OCI-LY3 (cell line): ENCODE results near the gene IL16.
A peak's percentile ranks its signal among the peaks of the same experiment; 100 is the strongest.

ENCODE experiments used
- H2AFZ ChIP-seq: fragments of 200-600, 300-600 bp; shearing (Covaris generic); 2 replicates; pipeline ENCODE4 v1.6.0; 2014; ENCODE audit warnings: antibody characterized with exemption, low read depth, low read length
- H3K27ac ChIP-seq: fragments of 200-600, 300-600 bp; sonication (generic); 2 replicates; pipeline ENCODE4 v1.5.1; 2014; ENCODE audit warnings: mild to moderate bottlenecking, low read length, moderate library complexity, mixed read lengths
- H3K27me3 ChIP-seq: fragments of 200-600, 300-600 bp; sonication (generic); 2 replicates; pipeline ENCODE4 v1.6.1; 2014; ENCODE audit warnings: low read depth, low read length, mixed read lengths
- H3K36me3 ChIP-seq: fragments of 200-600, 300-600 bp; sonication (generic); replicated peaks from 2 replicates; pipeline ENCODE3; 2014; ENCODE audit warnings: low read depth, low read length, mixed read lengths
- H3K4me1 ChIP-seq: fragments of 300-600, 200-600 bp; sonication (generic); 2 replicates; pipeline ENCODE4 v1.6.1; 2014; ENCODE audit warnings: low read length, mixed read lengths
- H3K4me2 ChIP-seq: fragments of 200-600, 300-600 bp; sonication (generic); 2 replicates; pipeline ENCODE4 v1.6.1; 2014; ENCODE audit warnings: low read length, mixed read lengths
- H3K4me3 ChIP-seq: fragments of 300-600, 200-600 bp; sonication (generic); 2 replicates; pipeline ENCODE4 v1.5.1; 2014; ENCODE audit warnings: antibody characterized with exemption, mild to moderate bottlenecking, low read length, moderate library complexity
- H3K79me2 ChIP-seq: fragments of 300-600, 200-600 bp; shearing (Covaris generic); 2 replicates; pipeline ENCODE4 v1.6.1; 2014; ENCODE audit warnings: mild to moderate bottlenecking, low read length, mixed read lengths
- H3K9ac ChIP-seq: fragments of 300-600, 200-600 bp; shearing (Covaris generic); 2 replicates; pipeline ENCODE4 v1.6.0; 2014; ENCODE audit warnings: mild to moderate bottlenecking, low read length, moderate library complexity
- H3K9me3 ChIP-seq: fragments of 200-600, 300-600 bp; shearing (Covaris generic); 2 replicates; pipeline ENCODE4 v1.6.1; 2014; ENCODE audit warnings: low read length, mixed read lengths; ENCODE audit not compliant: insufficient read depth
- H4K20me1 ChIP-seq: fragments of 200-600, 300-600 bp; sonication (generic); 2 replicates; pipeline ENCODE4 v1.6.1; 2016; ENCODE audit warnings: low read length, mixed read lengths; ENCODE audit not compliant: insufficient read depth
- CTCF ChIP-seq: fragments of 200-600, 300-600 bp; sonication (generic); IDR thresholded peaks from 2 replicates; pipeline ENCODE4 v1.5.1; 2014; ENCODE audit warnings: antibody characterized with exemption, low read length, low read depth
- EZH2phosphoT487 ChIP-seq: fragments of 200-600 bp; shearing (Covaris generic); IDR thresholded peaks from 2 replicates; pipeline ENCODE4 v1.6.1; 2018; ENCODE audit warnings: antibody characterized with exemption, mixed run types, low read depth

The IL16 gene

GRCh38 chr15:81302701-81303109 is 106.0 kb downstream of the IL16 start:
- peaks cover 44% of the 10 kb centered on the region for H4K20me1 ChIP-seq
- H2AFZ ChIP-seq = no peak overlapping the region
- H3K9me3 ChIP-seq = no peaks in the 10 kb centered on the region
- peak overlapping the region; percentile 86 for H3K4me3 ChIP-seq
- H3K36me3 ChIP-seq = peaks cover 96% of the 10 kb centered on the region
- peaks cover 95% of the 10 kb centered on the region for H3K4me1 ChIP-seq
- no peaks in the 10 kb centered on the region for H3K27me3 ChIP-seq
- H3K27ac ChIP-seq = peak overlapping the region; percentile 98
- TF ChIP-seq CTCF = no peak
- TF ChIP-seq EZH2phosphoT487 = no peak
- peaks cover 100% of the 10 kb centered on the region for H3K79me2 ChIP-seq
- peak overlapping the region; percentile 100 for H3K9ac ChIP-seq
- H3K4me2 ChIP-seq = peak overlapping the region; percentile 83

- peaks cover 95% of the 10 kb centered on the region for H3K4me1 ChIP-seq
- peak overlapping the region; percentile 86 for H3K4me3 ChIP-seq
- peak overlapping the region; percentile 98 for H3K27ac ChIP-seq
- peaks cover 96% of the 10 kb centered on the region for H3K79me2 ChIP-seq
- H4K20me1 ChIP-seq = peaks cover 51% of the 10 kb centered on the region
- H3K9me3 ChIP-seq = no peaks in the 10 kb centered on the region
- H3K27me3 ChIP-seq = no peaks in the 10 kb centered on the region
- no peak overlapping the region for H2AFZ ChIP-seq
- TF ChIP-seq EZH2phosphoT487 = no peak
- TF ChIP-seq CTCF = no peak
- H3K36me3 ChIP-seq = peaks cover 96% of the 10 kb centered on the region
- peak overlapping the region; percentile 83 for H3K4me2 ChIP-seq
- peak overlapping the region; percentile 100 for H3K9ac ChIP-seq
Measured at GRCh38 chr15:81303244-81304225, 106.9 kb downstream of the IL16 start.

GRCh38 chr15:81304226-81304625 is 107.5 kb downstream of the IL16 start:
- peak overlapping the region; percentile 100 for H3K9ac ChIP-seq
- H3K4me2 ChIP-seq = peak overlapping the region; percentile 83
- H3K4me1 ChIP-seq = peaks cover 95% of the 10 kb centered on the region
- no peak overlapping the region for H2AFZ ChIP-seq
- peaks cover 92% of the 10 kb centered on the region for H3K79me2 ChIP-seq
- peaks cover 58% of the 10 kb centered on the region for H4K20me1 ChIP-seq
- H3K27me3 ChIP-seq = no peaks in the 10 kb centered on the region
- peak overlapping the region; percentile 98 for H3K27ac ChIP-seq
- peak overlapping the region; percentile 86 for H3K4me3 ChIP-seq
- H3K36me3 ChIP-seq = peaks cover 96% of the 10 kb centered on the region
- no peaks in the 10 kb centered on the region for H3K9me3 ChIP-seq
- no peak for TF ChIP-seq EZH2phosphoT487
- no peak for TF ChIP-seq CTCF

GRCh38 chr15:81308260-81308659 is 111.6 kb downstream of the IL16 start:
- Histone ChIP-seq H3K4me3 (no peak overlapping the region), H2AFZ (no peak overlapping the region), H3K4me1 (peaks cover 100% of the 10 kb centered on the region), H3K4me2 (no peak overlapping the region), H4K20me1 (peaks cover 65% of the 10 kb centered on the region), H3K27ac (peak overlapping the region; percentile 98), H3K9me3 (no peaks in the 10 kb centered on the region), H3K9ac (no peak overlapping the region), H3K27me3 (no peaks in the 10 kb centered on the region), H3K79me2 (peaks cover 71% of the 10 kb centered on the region), H3K36me3 (peaks cover 93% of the 10 kb centered on the region)
- TF ChIP-seq EZH2phosphoT487 (no peak), CTCF (no peak)
